Memory B cell (primary cell): ENCODE results near the gene CD1D.
A peak's percentile ranks its signal among the peaks of the same experiment; 100 is the strongest.
"Not testable (repeated sequence)": the region's sequence is repeated elsewhere in the genome, so short reads cannot be mapped to it uniquely, and the experiment has no call there.

Experiments used
- ATAC-seq: fragments of 150-1000 bp; cut with Tn5 transposase; 2 replicates; pipeline ENCODE4 v1.10.0; 2021; ENCODE audit warnings: low read depth, mild to moderate bottlenecking, moderate library complexity
- DNase-seq, 2 donors: peaks; one replicate each; pipeline ENCODE4 v3.0.0; 2022; ENCODE audit warnings: low spot score in 2 of 2
- H3K27ac Mint-ChIP-seq: one replicate; pipeline ENCODE4 v1.8.0; 2022; ENCODE audit warnings: mild to moderate bottlenecking, moderate library complexity, mixed read lengths
- H3K27me3 Mint-ChIP-seq: one replicate; pipeline ENCODE4 v1.8.0; 2022; ENCODE audit warnings: mixed read lengths
- H3K36me3 Mint-ChIP-seq: one replicate; pipeline ENCODE4 v1.8.0; 2022; ENCODE audit warnings: mild to moderate bottlenecking, mixed read lengths
- H3K4me1 Mint-ChIP-seq: one replicate; pipeline ENCODE4 v1.8.0; 2022; ENCODE audit warnings: mixed read lengths
- H3K4me3 Mint-ChIP-seq: one replicate; pipeline ENCODE4 v1.8.0; 2022; ENCODE audit warnings: mild to moderate bottlenecking, moderate library complexity, mixed read lengths
- H3K9me3 Mint-ChIP-seq: one replicate; pipeline ENCODE4 v1.8.0; 2022; ENCODE audit warnings: mixed read lengths

CD1D gene

DNA sequence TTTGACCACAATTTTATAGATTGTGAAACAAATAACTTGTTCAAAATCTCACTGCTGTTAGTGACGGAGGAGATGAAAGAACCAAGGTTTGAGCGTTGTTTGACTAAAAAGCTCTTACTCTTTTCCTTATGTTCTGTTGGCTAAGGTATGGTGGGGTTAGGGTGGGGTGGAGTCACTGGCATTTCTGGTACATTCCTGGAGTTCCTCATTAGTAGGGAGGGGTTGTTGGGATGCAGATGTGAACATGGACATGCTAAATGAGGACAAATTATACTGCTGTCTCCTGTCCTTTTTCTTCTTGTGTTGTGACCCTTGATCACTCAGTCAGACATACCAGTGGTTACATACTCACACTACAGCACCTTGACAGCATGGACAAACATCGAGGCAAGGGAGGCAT lies 26.2 kb upstream of the CD1D start:
- peak overlapping the region; percentile 33 for H3K4me3 Mint-ChIP-seq
- H3K27me3 Mint-ChIP-seq = no peaks in the 10 kb centered on the region
- H3K27ac Mint-ChIP-seq = no peak overlapping the region
- H3K9me3 Mint-ChIP-seq = no peaks in the 10 kb centered on the region
- no peaks in the 10 kb centered on the region for H3K36me3 Mint-ChIP-seq
- ATAC-seq = no peak
- DNase-seq = no peak
- H3K4me1 Mint-ChIP-seq = peaks cover 32% of the 10 kb centered on the region

DNA sequence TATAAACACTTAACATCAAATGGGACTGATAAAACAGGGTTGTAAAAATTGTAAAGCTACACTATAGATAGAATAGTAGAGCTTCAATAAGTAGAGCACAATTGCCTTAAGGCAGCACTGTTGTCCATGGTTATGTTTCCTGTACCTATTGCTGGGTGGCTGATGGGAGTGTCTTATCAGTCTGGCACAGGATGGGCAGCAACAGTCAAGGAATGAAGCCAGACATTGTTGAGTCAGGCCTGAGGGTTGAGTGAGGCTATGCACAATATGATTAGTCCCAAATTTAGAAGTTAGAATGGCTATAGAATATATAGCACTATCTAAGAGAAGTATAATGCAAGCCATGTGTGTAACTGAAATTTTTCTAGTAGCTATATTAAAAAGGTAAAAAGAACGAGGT lies 25.0 kb upstream of the CD1D start:
- Mint-ChIP-seq H3K4me3 (no peak overlapping the region), H3K27ac (no peak overlapping the region), H3K36me3 (no peaks in the 10 kb centered on the region), H3K9me3 (no peaks in the 10 kb centered on the region), H3K4me1 (peaks cover 27% of the 10 kb centered on the region), H3K27me3 (no peaks in the 10 kb centered on the region)
- ATAC-seq = no peak
- DNase-seq = no peak

DNA sequence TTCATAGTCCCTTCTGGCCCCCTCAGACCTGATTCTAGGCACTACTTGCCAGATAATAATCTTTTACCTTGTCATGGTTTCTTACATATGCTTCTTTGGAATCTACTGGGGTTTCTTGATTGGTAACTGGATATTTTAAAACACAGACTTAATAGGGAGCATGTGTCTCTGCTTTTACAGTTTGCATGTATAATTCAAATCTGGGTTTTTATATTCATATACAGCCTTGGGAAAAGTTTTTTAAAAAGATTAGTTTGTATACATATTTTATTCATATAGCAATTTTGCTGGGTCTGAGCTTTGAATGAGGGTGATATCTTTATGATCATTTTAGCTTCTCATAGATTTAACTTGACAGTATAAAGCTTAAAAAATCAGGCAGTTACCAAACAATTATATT lies 21.1 kb upstream of the CD1D start:
- H3K27me3 Mint-ChIP-seq = no peaks in the 10 kb centered on the region
- no peak overlapping the region for H3K4me3 Mint-ChIP-seq
- DNase-seq (no peak), ATAC-seq (no peak)
- peaks cover 2% of the 10 kb centered on the region for H3K9me3 Mint-ChIP-seq
- peaks cover 2% of the 10 kb centered on the region for H3K36me3 Mint-ChIP-seq
- peaks cover 28% of the 10 kb centered on the region for H3K4me1 Mint-ChIP-seq
- no peak overlapping the region for H3K27ac Mint-ChIP-seq

DNA sequence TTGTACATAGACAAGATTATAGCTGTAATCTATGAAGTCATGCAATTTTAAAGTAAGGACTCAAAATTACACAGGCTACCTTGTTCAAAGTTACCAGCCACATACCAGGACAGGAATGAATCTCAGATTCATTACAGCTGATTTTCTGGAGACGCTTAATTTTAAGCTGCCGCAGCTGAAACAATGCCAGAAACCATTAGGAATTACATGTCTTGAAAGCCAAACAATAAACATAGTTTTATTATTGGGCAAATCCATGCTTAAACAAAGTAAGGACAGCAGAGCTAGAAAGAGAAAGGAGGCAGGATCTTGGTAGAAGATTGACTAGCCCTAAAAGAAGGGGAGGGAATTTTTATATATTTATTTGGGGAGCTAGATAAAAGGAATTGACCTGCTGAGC lies 19.2 kb upstream of the CD1D start:
- peaks cover 6% of the 10 kb centered on the region for H3K36me3 Mint-ChIP-seq
- ATAC-seq (no peak), DNase-seq (no peak)
- H3K4me3 Mint-ChIP-seq = no peak overlapping the region
- H3K27ac Mint-ChIP-seq = no peak overlapping the region
- H3K9me3 Mint-ChIP-seq = peaks cover 8% of the 10 kb centered on the region
- H3K4me1 Mint-ChIP-seq = peaks cover 26% of the 10 kb centered on the region
- no peaks in the 10 kb centered on the region for H3K27me3 Mint-ChIP-seq

DNA sequence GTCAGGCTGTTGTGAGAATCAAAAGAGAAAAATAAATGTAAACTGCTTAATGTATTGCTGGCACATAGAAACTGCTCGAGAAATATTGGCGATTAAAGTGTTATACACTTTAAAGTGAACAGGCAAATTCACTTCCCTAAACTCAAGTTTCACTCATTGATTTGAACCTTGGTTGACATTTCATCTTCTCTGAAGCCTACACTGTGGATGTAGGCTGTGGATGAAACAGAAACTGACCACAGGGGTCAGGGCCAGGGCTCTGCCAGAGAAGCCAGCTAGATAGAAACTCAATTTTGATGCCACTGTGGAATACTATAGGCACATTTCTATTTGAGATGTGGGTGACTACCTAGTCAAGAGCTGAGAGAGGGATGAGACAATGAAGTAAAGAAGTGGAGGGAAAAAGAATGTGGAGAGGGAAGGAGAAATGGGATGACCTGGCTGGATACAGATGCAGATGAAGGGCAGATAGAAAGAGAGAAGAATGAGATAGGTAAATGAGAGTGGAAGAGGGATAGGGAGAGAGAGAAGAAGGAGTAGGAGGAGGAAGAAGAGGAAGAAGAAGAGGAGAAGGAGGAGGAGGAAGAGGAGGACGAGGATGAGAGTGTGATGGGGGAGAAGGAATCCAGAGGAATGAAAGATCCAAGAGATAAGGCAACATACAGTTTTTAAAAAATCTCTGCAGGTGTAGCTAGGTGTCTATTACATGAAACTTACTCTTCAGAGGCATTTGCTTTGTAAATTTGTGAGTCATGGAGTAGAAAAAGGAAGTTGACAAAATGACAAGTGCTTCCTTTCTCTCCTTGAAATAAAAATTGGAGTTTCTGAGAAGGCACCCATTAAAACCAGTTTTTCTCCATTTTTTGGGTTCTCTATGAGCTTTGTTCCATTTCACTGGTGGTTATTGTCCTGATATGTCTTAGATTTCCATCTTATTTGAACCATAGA lies 17.4 kb upstream of the CD1D start:
- Mint-ChIP-seq H3K9me3 (peaks cover 8% of the 10 kb centered on the region), H3K27me3 (no peaks in the 10 kb centered on the region), H3K4me1 (peaks cover 31% of the 10 kb centered on the region), H3K27ac (peak overlapping the region; percentile 69), H3K36me3 (peaks cover 6% of the 10 kb centered on the region), H3K4me3 (peak overlapping the region; percentile 70)
- DNase-seq (no peak), ATAC-seq (peak; percentile 94)

DNA sequence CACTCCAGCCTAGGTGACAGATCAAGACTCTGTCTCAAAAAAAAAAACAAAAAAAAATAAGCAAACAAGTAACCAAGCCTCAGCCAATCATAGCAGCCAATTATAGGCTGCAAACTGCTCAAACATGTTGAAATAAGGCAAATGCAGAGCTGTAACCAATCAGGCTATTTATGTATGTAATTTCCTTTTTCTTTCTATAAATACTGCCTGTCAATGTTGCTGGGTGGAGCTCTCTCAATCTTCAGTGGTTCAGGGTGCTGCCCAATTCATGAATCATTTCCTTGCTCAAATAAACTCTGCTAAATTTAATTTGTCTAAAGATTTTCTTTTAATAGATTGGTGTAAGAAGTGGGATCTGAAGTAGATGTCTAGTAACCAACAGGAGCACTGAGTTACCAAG lies 11.6 kb upstream of the CD1D start:
- Mint-ChIP-seq H3K9me3 (peaks cover 7% of the 10 kb centered on the region), H3K27me3 (no peaks in the 10 kb centered on the region), H3K27ac (no peak overlapping the region), H3K4me3 (no peak overlapping the region), H3K36me3 (peaks cover 6% of the 10 kb centered on the region), H3K4me1 (peaks cover 14% of the 10 kb centered on the region)
- ATAC-seq = no peak
- no peak for DNase-seq

DNA sequence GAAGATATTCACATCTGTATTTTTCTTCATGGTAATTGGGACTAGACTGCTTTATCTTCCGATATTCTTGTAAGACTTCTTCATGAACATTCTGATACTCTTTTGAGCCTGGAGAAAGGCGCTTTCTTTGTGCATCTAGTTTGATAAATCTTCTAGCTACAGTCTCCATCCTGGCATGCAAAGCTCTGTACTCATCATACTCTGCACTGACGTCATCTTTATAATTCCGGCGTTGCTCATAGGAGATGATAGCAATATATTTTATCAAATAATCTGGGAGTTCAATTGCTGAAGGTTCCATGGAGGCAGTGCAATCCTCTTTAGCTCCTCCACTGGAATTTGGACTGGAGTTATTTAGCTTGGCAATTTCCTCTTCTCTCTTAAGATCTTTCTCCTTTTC lies 4.8 kb upstream of the CD1D start:
- peaks cover 26% of the 10 kb centered on the region for H3K4me1 Mint-ChIP-seq
- not testable (repeated sequence) for DNase-seq, ATAC-seq, H3K9me3 Mint-ChIP-seq, H3K27me3 Mint-ChIP-seq, H3K36me3 Mint-ChIP-seq
- peak overlapping the region; percentile 62 for H3K4me3 Mint-ChIP-seq
- H3K27ac Mint-ChIP-seq = peak overlapping the region; percentile 91

DNA sequence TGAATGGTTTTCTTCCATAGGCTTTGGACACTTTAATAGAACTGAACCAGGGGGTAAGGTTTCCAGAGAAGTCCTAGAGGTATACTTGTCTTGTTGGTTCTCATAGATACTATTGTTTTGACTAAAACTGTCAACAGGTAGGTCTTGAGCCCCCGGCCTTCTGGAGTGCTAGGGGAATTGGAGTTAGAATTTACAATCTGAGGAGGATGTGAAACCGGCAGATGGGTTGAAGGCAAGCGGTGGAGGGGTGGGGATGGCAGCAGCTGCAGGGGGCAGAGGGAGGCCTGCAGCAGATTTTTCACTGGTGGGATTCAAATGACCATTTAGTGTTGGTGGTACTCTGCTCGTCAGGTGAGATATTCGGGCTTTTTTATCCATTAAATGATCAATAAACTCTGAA lies 4.3 kb upstream of the CD1D start:
- DNase-seq (peak in 1 of 2 donors; percentile 35), ATAC-seq (peak; percentile 37)
- Mint-ChIP-seq H3K9me3 (no peaks in the 10 kb centered on the region), H3K27me3 (no peaks in the 10 kb centered on the region), H3K27ac (peak overlapping the region; percentile 91), H3K36me3 (peaks cover 4% of the 10 kb centered on the region), H3K4me1 (peaks cover 28% of the 10 kb centered on the region), H3K4me3 (peak overlapping the region; percentile 62)

DNA sequence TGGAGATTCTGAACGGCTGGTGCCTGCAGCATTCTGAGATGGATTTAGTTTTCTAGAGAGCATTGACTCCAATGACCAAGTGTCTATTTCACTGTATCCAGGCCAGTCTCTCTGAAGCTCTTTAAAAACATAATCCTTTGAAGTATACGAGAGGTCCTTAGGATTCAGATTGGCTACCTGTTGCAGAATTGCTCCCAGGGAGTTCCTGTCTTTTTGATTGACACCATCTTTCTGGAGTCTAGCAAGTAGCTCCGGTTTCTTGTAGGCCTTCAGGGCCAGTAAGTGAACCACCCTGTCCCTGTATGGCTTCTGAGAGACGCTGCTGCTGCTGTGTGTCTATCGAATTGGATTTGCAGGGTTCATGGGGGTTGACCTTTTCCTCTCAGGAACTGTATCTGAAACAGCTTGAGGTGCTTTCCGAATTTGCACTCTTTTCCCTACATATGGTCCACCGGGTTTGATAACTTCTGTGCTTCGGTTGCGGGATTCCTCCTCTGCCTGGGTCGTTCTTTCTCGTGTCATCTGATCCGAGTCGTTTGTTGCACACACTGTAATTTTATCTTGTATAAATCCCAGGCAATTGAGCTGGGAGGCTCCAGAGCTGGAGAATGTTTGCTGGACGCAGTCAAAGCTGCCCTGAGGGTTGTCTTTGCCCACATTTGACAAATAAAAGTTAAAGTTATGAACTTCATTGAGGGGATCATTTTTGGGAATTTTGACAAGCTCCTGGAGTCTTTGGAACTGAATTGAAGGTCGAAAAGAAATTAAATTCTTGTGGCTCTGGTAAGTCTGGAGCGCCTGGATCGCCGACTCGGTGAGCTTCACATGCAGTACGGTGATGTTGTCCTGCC lies 3.6 kb upstream of the CD1D start:
- H3K9me3 Mint-ChIP-seq, ATAC-seq, DNase-seq, H3K27me3 Mint-ChIP-seq, H3K36me3 Mint-ChIP-seq: not testable (repeated sequence)
- Mint-ChIP-seq H3K4me1 (peaks cover 32% of the 10 kb centered on the region), H3K27ac (peak overlapping the region; percentile 91), H3K4me3 (peak overlapping the region; percentile 79)

DNA sequence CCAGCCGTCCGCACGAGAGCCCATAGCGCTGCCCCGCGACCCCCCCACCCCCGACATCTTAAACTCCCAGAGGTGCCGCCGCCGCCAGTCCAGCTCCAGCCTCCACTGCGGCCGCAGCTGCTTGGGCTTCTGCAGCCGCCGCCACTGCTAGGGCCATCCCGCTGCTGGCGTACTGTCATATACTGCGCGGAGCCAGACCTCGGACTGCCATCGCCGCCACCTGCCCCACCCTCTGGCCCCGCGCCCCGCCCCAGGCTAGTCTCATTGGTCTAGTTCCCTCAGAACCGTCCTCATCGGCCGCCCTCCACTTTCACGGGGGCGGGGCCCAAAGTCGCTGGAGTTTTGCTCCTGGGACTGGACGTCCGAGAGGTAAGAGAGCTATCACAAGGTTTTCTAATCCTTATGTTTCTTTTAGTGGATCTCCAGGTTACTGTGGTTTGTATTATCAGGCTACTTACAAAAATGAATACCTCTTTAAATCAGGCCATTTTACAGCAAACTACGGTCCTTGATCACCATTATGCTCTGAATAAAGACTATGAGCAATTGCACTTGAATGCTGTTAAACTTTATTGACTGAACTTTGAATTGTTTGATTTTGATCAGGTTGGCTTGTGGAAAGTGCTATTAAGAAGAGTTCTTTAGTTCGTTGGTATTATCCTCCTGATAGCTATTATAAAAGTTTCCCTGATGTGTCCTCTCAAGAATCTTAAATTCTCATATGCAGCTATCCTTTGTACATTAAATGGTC lies 2.8 kb upstream of the CD1D start:
- ATAC-seq (peak; percentile 57), DNase-seq (peak; percentile 52 to 57)
- Mint-ChIP-seq H3K4me3 (peak overlapping the region; percentile 79), H3K27me3 (no peaks in the 10 kb centered on the region), H3K9me3 (no peaks in the 10 kb centered on the region), H3K36me3 (peaks cover 10% of the 10 kb centered on the region), H3K27ac (peak overlapping the region; percentile 65), H3K4me1 (peaks cover 38% of the 10 kb centered on the region)

DNA sequence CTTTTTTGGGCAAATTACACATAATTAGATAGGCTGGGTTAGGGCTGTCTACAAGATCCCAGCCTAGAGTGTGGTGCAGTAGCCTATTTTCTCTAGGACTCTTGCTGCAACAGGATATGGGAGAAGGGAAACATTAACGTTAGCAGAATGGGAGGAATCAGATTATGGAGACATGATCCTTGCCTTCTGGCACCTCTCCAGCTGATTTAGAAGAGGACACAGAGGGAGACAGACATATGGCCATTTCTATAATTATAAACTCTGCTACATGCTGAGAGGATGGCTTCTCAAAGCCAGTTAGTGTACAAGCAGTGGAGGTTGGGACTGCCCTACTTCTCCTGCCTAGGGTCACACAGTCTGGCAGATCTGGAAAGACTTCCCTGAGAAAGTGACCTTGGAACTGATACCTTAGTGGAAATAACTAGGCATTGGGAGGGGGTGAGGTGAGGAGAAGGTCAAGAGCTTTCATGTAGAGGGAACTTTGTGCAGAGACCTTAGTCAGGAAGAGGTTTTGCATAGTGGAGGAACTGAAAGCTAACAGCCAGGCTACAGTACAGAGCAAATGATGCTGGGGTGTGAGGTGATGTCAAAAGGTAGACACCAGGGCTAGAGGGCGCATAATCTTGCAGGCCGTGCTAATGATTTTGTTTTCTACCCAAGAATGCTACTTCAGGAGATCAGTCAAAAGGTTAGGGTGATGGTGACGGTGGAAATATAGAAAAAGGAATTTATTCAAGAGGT lies 1.2 kb upstream of the CD1D start:
- peak overlapping the region; percentile 88 for H3K27ac Mint-ChIP-seq
- no peaks in the 10 kb centered on the region for H3K9me3 Mint-ChIP-seq
- peaks cover 20% of the 10 kb centered on the region for H3K36me3 Mint-ChIP-seq
- ATAC-seq = peak; percentile 86
- H3K4me3 Mint-ChIP-seq = peak overlapping the region; percentile 86
- DNase-seq = peak; percentile 39 to 61
- no peaks in the 10 kb centered on the region for H3K27me3 Mint-ChIP-seq
- peaks cover 50% of the 10 kb centered on the region for H3K4me1 Mint-ChIP-seq

DNA sequence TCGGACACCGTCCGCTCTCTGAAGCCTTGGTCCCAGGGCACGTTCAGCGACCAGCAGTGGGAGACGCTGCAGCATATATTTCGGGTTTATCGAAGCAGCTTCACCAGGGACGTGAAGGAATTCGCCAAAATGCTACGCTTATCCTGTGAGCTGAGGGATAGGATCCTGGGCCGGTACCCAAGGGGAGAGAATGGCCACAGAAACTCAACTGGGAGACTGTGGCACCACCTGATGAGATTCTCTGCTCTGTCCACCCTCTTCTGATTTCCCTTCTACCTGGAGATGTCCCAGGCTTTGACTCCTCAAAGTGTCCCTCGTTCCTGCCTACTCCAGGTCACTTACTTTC lies 855 bp downstream of the CD1D start:
- Mint-ChIP-seq H3K27ac (peak overlapping the region; percentile 88), H3K36me3 (peaks cover 22% of the 10 kb centered on the region), H3K4me1 (peaks cover 48% of the 10 kb centered on the region), H3K9me3 (no peaks in the 10 kb centered on the region), H3K27me3 (no peaks in the 10 kb centered on the region), H3K4me3 (peak overlapping the region; percentile 86)
- no peak for DNase-seq
- no peak for ATAC-seq

DNA sequence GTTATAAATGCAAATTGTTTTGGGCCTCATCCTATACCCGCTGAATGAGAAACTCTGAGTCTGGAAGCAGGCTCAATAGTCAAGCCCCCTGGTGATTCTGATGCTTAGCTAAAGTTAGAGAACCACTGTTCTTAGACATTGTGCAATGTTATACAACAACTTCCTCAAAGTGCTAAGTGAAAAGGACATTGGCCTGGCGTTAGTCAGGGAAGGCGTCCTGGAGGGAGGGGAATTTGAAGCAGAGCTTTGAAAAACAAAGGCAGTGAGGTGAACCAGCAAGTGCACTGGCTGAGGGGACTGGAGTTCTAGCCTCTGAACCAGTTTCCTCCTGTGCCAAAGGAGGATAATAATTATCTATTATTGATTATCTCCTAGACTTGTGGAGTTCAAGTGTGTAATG lies 5.1 kb downstream of the CD1D start:
- Mint-ChIP-seq H3K4me3 (no peak overlapping the region), H3K4me1 (peaks cover 42% of the 10 kb centered on the region), H3K27ac (peak overlapping the region; percentile 14), H3K27me3 (no peaks in the 10 kb centered on the region), H3K36me3 (peaks cover 24% of the 10 kb centered on the region), H3K9me3 (no peaks in the 10 kb centered on the region)
- DNase-seq (no peak), ATAC-seq (no peak)
